Tibial artery (tissue), 4 donors: Measurements from ENCODE around the gene MED8.

Source experiments
- DNase-seq, 2 donors: peaks; one replicate each; pipeline ENCODE4 v3.0.0-alpha.2; 2019
- H3K27ac ChIP-seq, 2 donors: fragments of 200-600 bp; sonication (generic) in 1 of 2; 1 replicate in 1 of 2; 2 replicates in 1 of 2; pipeline ENCODE4 v1.5.1; 2018 to 2019; ENCODE audit warnings: mild to moderate bottlenecking in 1 of 2
- H3K27me3 ChIP-seq, 2 donors: fragments of 200-600 bp; sonication (generic) in 1 of 2; one replicate each; pipeline versions ENCODE4 v1.5.1 to v1.6.0; 2016 to 2019
- H3K36me3 ChIP-seq, 3 donors: fragments of 200-600 bp; sonication (generic) in 2 of 3; one replicate each; pipeline ENCODE4 v1.5.1; 2016 to 2019; ENCODE audit warnings: mild to moderate bottlenecking in 2 of 3
- H3K4me1 ChIP-seq, 4 donors: fragments of 200-600 bp; sonication (generic) in 2 of 4; 1 replicate in 3 of 4; 2 replicates in 1 of 4; pipeline ENCODE4 v1.5.1; 2016 to 2019
- H3K4me3 ChIP-seq, 2 donors: fragments of 200-600 bp; sonication (generic) in 1 of 2; 1 replicate in 1 of 2; 2 replicates in 1 of 2; pipeline ENCODE4 v1.5.1; 2018 to 2019; ENCODE audit warnings: mild to moderate bottlenecking in 2 of 2
- H3K9me3 ChIP-seq, 3 donors: fragments of 200-600 bp; sonication (generic) in 1 of 3; one replicate each; pipeline ENCODE4 v1.5.1; 2016 to 2019
- CTCF ChIP-seq, 2 experiments: fragments of 200-600 bp in 1 of 2; fragments of 450-650 bp in 1 of 2; IDR thresholded peaks; one replicate each; pipeline ENCODE4 v1.5.1; 2017 to 2019; ENCODE audit warnings: antibody characterized with exemption in 2 of 2, mild to moderate bottlenecking in 1 of 2, moderate library complexity in 1 of 2
- intact Hi-C: fragments of 100-400 bp; cut with DNase I; formaldehyde crosslinking; loops from one replicate; pipeline ENCODE4 v1.15.0; 2023; ENCODE audit warnings: low total_unique reads

Gene MED8

GRCh38 chr1:43363283-43363934 is 26.2 kb downstream of the MED8 start:
- peaks cover 29 to 55% (median 37%) of the 10 kb centered on the region in 3 donors for H3K36me3 ChIP-seq
- H3K9me3 ChIP-seq: no peaks in the 10 kb centered on the region
- H3K4me3 ChIP-seq: no peak overlapping the region
- intact Hi-C loops: loop anchor here (10.0 kb wide), 1 partner anchor 189 kb away; the partner anchor contains the start of genes CFAP57 and EBNA1BP2
- TF ChIP-seq CTCF (IDR thresholded peaks at IDR 0.05): no peak
- no peak for DNase-seq
- H3K4me1 ChIP-seq: peaks cover 0 to 28% (median 23%) of the 10 kb centered on the region in 4 donors
- H3K27me3 ChIP-seq: no peaks in the 10 kb centered on the region
- no peak overlapping the region for H3K27ac ChIP-seq

- H3K4me1 ChIP-seq: peaks cover 0 to 20% (median 11%) of the 10 kb centered on the region in 4 donors
- H3K27me3 ChIP-seq: no peaks in the 10 kb centered on the region
- no peak overlapping the region for H3K27ac ChIP-seq
- no peak for DNase-seq
- no peak for TF ChIP-seq CTCF (IDR thresholded peaks at IDR 0.05)
- no peaks in the 10 kb centered on the region for H3K9me3 ChIP-seq
- intact Hi-C loops: loop anchor here (10.0 kb wide), 1 partner anchor 186 kb away; the partner anchor contains the start of genes CFAP57 and EBNA1BP2
- peaks cover 29 to 52% (median 37%) of the 10 kb centered on the region in 3 donors for H3K36me3 ChIP-seq
- H3K4me3 ChIP-seq: no peak overlapping the region
Observed at GRCh38 chr1:43360616-43361015, 29.0 kb downstream of the MED8 start.

GRCh38 chr1:43359696-43360095 is 29.9 kb downstream of the MED8 start:
- Histone ChIP-seq H3K4me1 (peaks cover 0 to 20% (median 11%) of the 10 kb centered on the region in 4 donors), H3K36me3 (peaks cover 21 to 43% (median 30%) of the 10 kb centered on the region in 3 donors), H3K27ac (no peak overlapping the region), H3K27me3 (no peaks in the 10 kb centered on the region), H3K4me3 (no peak overlapping the region), H3K9me3 (no peaks in the 10 kb centered on the region)
- no peak for DNase-seq
- intact Hi-C loops: loop anchor here (10.0 kb wide), 1 partner anchor 185 kb away; the partner anchor contains the start of genes CFAP57 and EBNA1BP2
- no peak for TF ChIP-seq CTCF (IDR thresholded peaks at IDR 0.05)

GRCh38 chr1:43358746-43359693 is 30.6 kb downstream of the MED8 start, which contains the start of gene CDC20:
CDC20 (plus strand) TSS chr1:43358981; CDS start chr1:43359216, 235 bp downstream.
- intact Hi-C loops: no loop called here
- H3K36me3 ChIP-seq: peaks cover 14 to 36% (median 24%) of the 10 kb centered on the region in 3 donors
- TF ChIP-seq CTCF (IDR thresholded peaks at IDR 0.05): no peak
- H3K27me3 ChIP-seq: no peaks in the 10 kb centered on the region
- DNase-seq: peak; percentile 99
- H3K4me3 ChIP-seq: peak within 1 kb of the TSS; percentile 58 to 60
- peak within 1 kb of the TSS; percentile 75 to 91 for H3K27ac ChIP-seq
- H3K4me1 ChIP-seq: peaks cover 0 to 20% (median 11%) of the 10 kb centered on the region in 4 donors
- no peaks in the 10 kb centered on the region for H3K9me3 ChIP-seq

- Histone ChIP-seq H3K4me3 (peak overlapping the region; percentile 58 to 60), H3K9me3 (no peaks in the 10 kb centered on the region), H3K36me3 (peaks cover 6 to 29% (median 16%) of the 10 kb centered on the region in 3 donors), H3K27ac (peak overlapping the region; percentile 75 to 91), H3K4me1 (peaks cover 0 to 20% (median 11%) of the 10 kb centered on the region in 4 donors), H3K27me3 (no peaks in the 10 kb centered on the region)
- peak in 1 of 2 donors; percentile 24 for DNase-seq
- intact Hi-C loops: no loop called here
- no peak for TF ChIP-seq CTCF (IDR thresholded peaks at IDR 0.05)
Observed at GRCh38 chr1:43358121-43358745, 31.4 kb downstream of the MED8 start.
